T-helper 1 cell (primary cell): ENCODE data around the gene RABGAP1L.
"Not testable (repeated sequence)": the region's sequence is repeated elsewhere in the genome, so short reads cannot be mapped to it uniquely, and the experiment has no call there.

Experiments
- DNase-seq, 5 donors: peaks; one replicate each; pipeline ENCODE4 v3.0.0-alpha.2; 2012 to 2020

The RABGAP1L gene

DNA sequence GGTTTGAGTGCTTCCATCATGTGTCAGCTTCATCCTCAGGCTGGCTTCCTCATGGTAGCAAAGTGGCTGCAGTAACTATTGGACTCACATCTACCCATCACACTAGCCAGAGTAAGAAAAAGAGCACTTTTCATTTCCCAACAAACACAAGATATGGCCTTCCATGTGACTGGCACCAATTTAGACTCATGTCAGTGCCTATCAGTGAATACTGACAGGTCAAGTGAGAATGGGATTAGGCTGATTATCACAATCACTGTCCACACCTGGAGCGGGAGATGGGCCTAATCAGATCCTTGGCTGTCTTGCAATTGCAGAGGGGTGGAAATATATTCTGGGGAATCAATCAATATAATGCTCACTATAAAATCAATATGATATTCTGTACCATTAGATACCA is 2.9 kb upstream of the RABGAP1L start:
- no peak for DNase-seq

DNA sequence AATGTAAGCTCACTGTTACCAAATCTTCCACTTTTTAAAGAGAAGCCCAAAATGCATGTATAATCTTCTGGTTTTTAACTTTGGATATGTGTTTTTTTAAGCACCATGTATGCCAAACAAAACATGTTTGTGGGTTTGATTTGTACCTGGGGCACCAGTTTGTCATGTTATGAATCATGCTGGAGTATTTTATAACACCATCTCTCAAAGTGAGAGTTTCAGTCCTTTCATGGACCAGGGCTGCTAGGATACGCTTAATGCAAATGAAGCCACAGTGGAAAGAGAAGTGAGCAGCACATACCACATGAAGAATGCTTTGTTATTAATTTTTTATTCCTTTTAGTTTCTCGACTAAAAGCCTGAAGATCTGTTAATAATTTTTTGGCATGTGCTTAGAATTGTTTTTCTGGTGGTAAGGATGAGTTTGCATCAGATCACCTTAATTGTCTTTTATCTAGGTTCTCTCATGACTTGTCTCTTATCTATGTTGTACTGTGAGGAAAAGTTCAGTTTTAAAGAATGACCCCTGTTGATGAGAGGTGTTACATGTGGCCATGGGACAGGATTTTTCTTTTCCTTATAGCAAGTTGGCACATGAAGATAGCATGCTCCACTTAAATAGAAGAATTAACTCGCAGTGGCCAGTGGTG is 2.0 kb upstream of the RABGAP1L start:
- DNase-seq: peak in 1 of 5 donors; percentile 83

DNA sequence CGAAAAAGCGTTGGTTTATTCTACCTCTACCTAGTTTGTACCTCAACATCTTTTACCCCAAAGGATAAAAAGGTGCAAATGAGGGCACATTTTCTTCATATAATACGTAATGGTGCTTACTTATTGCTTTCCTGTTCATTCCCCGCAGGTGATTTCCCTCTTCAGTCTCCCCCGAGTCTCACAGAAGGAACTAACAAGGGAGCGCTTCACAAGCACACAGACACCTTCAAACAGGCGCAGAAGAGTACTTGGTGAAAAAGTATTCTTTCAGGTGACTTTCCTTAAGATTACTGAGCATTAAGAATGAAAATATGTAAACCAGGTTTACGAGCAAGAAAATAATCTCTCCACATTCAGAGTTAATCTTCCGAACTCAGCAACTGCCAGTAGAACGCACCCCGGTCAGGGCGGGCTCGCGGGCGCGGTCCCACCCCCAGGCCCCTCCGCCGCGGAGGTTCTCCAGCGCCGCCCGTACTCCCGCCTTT is 511 bp upstream of the RABGAP1L start:
- DNase-seq: peak in 2 of 5 donors; percentile 25 to 37

DNA sequence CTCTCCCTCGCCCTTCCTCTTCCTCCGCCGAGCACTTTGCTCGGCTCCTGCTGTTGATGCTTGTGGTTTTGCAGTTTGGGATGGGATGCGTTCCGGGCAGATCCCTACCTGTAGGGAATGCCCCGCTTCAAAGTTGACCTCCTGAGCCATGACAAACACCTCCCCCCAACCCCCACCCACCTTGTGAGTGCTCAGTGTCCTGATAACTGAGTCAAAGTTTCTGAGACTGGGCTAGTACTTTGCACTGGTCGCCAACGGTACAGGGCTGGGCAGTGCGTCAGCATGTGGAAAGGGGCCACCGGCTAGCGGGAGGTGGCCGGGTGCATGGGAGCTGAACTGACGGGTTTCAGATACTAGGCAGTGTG is 771 bp downstream of the RABGAP1L start:
- DNase-seq: peak in 2 of 5 donors; percentile 7 to 13

DNA sequence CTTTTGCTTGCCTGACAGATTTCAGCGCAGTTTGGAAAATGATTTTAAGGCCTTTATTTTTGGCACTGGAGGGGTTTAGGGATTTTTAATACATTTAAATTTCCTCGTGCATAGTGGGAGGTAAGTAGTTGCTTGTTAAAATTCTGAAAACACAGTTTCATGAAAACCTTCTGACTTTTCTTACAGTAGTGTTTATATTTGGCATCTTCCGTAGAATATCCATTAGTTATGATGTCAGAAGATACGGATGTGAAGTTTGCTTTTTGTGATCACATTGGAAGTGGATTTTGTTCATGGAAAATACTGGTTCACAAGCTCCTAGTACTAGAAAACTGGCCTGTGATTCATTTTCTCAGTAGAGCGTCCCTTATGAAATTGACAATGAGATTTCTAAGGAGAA is 1.3 kb downstream of the RABGAP1L start:
- DNase-seq: no peak

DNA sequence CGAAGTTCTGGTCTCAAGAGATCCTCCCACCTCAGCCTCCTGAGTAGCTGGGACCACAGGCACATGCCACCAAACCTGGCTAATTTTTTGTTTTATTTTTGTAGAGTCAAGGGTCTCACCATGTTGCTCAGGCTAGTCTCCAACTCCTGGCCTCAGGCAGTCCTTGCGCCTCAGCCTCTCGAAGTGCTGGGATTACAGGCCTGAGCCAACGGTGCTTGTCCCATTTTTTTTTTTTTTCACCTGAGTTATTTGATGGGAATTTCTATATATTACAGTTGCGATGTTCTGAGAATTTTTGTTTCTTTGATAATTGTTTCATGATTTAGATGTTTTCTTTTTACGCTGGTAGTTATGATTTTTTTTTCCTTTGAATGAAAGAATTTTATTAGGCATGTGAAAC is 2.5 kb downstream of the RABGAP1L start:
- no peak for DNase-seq

DNA sequence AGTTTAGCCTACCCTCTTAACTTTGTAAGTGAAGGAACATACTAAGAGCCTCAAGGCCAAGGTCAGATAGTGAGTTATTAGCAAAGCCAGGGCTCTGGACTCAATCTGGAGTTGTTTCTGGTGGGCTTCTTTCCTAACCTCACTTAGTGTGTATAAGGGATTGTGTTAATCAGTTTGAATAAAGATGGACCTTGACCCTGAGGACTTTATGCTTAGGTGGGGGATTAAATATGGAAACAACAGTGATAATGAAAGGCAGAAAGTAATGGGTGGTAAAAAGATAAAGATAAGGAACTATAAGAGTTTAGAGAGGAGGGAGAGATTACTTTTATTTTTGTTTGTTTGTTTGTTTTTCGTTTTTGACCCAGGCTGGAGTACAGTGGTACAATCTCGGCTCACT is 5.5 kb downstream of the RABGAP1L start:
- no peak for DNase-seq

DNA sequence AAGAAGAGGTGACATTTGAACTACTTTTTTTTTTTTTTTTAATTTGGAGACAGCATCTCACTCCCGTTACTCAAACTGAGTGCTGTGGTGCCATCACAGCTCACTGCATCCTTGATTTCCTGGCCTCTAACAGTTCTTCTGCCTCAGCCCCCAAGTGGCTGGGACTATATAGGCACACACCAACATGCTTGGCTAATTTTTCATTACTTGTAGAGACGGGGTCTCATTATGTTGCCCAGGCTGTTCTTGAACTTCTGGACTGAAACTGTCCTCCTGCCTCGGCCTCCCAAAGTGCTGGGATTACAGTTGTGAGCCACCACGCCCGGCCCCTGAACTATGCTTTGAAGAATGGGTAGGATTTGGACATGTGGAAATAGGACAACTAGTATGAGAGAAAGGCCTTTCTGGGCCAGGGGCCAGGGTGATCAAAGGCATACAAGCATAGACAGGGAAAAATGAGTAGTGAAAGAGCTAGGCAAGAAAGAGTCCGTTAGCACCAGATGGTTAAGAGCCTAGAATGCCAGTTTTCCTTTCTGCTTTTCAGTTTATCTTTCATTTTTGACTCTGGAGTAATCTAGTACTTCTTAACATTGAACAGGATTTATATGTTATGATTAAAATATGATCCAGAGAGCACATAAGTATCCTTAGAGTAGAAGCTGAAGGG is 6.3 kb downstream of the RABGAP1L start:
- no peak for DNase-seq

DNA sequence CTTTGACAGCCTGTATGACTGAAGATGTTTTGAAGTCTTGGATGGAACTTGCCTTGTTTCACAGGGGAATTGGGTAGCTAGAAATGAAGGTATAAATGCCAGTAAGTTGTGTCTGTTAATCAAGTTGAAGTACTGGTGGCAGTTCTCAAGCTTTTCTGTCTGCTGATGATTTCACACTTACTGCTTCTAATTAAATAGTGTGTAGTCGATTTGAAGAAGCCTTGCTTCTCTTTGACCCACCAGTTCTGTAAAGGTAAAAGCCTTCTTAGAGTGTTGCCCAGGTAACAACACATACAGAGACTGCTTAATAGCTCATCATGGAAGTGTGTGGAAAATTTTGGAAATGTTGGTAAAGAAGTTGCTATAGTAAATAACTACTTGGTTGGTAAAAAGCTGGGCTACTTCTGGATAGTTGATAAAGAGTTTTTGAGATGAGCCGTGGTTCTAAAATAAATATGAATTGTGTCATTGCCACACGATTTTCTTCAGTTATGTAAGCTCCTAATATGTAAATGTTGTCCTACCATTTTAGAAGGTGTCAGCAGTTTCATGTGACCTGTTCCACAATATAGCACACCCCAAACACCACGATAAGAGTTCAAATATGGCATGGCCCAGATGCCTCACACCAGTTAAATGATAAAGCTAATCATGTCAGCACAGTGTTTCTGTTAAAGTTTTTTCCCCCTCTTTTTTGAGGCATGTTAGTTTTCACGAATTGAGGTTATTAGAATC is 7.4 kb downstream of the RABGAP1L start:
- DNase-seq: no peak

DNA sequence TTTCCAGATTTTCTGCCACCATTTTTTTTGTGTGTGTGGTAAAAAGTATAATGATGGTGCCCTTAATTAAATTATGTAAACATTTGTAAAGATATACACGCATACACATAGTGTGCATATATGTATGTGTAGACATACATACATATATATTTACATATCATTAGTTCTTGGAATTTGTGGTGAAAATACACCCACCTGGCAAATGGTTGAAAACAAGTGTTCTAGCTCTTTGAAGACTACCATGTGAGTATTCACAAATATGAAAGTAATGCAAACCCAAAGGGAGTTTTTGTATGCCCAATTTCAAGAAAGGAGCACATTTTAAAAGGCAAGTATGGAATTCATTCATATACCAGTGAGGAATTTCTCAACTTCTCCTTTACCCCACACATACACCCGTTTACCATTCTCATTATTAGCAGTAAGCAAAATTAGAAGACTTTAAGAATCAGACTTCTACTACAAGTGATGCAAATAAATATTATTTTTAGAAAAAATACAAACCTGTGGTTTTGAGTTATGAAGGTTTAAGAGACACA is 8.0 kb downstream of the RABGAP1L start:
- DNase-seq: no peak

DNA sequence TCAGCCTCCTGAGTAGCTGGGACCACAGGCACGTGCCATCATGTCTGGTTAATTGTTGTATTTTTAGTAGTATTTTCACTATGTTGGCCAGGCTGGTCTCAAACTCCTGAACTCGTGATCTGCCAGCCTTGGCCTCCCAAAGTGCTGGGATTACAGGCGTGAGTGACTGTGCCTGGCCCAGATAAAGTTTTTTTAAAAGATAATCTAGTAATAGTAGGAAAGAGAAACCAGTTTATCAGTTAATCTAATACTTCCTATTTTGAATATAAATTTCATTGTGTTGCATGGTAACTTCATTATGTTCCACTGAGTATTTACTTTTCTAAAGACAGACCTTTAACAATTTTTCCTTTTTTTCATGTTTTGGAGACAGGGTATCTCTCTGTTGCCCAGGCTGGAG is 10.0 kb downstream of the RABGAP1L start:
- DNase-seq: no peak

DNA sequence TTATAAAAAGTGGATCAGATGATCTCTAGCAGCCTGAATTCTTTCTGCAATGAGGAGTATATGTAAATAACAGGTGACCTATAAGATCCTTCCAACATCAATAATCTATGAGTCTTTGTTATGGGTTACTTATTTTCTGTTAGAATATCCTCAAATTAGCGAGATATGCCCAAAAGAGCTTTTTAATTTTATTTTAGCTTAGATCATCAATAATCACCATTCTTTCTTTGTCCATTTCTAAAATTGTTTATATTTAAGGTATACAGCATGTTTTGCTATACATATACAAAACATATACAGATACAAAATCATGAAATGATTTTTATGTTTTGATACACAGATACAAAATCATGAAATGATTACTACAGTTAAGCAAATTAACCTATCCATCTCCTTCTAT is 11.8 kb downstream of the RABGAP1L start:
- DNase-seq: no peak

DNA sequence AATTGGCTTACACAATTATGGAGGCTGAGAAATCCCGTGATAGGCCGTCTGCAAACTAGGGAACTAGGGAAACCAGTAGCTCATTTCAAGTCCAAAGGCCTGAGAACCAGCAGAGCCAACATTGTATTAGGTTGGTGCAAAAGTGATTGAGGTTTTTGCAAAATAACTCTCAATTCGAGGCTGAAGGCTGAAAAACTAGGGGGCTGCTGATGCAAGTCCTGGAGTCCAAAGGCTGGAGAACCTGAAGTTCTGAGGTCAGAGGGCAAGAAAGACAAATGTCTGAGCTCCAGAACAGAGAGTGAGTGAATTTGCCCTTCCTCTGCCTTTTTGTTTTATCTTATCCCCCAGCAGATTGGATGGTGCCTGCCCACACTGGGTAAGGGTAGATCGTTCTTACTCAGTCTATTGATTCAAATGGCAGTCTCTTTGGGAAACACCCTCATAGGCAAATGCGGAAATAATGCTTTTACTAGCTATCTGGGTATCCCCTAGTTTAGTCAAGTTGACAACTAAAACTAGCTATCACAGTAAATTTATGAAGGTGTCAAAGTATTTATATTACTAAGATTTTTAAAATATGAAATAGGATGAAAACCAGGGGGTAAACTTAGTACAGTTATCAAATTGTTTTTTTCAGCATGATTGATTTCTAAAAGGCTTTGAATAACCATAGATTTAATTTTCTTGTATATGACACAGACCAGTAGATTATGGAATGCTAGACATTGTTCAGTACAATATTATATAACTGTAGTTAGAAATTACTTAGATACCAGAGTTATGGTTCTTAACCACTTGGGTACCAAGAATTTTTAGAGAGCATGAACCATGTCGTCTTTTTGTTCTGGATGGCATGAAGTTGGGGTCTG is 15.4 kb downstream of the RABGAP1L start:
- DNase-seq: peak in 1 of 5 donors; percentile 36

DNA sequence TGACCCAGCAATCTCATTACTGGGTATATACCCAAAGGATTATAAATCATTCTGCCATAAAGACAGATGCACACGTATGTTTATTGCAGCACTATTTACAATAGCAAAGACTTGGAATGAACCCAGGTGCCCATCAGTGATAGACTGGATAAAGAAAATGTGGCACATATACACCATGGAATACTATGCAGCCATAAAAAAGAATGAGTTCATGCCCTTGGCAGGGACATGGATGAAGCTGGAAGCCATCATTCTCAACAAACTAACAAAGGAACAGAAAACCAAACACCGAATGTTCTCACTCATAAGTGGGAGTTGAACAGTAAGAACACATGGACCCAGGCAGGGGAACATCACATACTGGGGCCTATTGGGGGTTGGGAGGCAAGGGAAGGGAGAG is 19.1 kb downstream of the RABGAP1L start:
- not testable (repeated sequence) for DNase-seq

DNA sequence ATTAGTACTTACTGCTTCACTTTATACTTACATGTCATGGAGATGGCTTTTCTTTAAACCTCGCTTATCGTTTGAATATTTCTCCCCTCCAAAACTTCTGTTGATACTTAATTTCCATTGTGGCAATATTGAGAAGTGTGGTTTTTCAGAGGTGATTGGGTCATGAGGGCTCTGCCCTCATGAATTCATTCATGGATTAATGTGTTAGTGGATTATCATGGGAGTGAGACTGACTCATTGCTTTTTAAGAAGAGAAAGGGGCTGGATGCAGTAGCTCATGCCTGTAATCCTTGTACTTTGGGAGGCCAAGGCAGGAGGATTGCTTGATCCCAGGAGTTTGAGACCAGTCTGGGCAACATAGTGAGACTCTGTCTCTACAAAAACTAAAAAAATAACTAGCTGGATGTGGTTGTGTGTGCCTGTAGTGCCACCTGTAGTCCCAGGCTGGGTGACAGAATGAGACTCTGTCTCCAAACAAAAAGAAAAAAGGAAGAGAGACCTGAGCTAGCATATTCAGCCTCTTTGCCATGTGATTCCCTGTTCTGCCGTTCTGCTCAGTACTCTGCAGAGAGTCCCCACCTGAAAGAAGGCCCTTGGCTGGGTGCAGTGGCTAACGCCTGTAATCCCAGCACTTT is 30.2 kb downstream of the RABGAP1L start:
- DNase-seq: no peak

DNA sequence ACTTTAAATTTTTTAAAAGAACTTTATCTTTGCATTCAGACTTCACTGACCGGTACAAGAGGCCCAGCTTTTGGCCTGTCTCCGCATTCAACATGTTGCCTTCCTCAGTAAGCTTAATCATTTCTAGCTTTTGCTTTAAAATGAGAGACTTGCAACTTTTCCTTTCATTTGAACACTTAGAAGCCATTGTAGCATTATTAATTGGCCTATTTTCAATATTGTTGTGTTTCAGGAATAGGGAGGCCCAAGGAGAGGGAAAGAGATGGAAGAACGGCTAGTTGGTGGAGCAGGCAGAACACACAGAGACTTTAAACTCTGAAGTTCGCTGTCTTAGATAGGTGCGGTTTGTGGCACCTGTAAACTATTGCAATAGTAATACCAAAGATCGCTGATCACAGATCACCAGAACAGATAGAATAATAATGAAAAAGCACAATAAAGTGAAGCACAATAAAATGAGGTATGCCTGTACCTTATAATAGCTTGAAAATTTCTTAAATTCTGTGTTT is 31.4 kb downstream of the RABGAP1L start:
- DNase-seq: no peak

DNA sequence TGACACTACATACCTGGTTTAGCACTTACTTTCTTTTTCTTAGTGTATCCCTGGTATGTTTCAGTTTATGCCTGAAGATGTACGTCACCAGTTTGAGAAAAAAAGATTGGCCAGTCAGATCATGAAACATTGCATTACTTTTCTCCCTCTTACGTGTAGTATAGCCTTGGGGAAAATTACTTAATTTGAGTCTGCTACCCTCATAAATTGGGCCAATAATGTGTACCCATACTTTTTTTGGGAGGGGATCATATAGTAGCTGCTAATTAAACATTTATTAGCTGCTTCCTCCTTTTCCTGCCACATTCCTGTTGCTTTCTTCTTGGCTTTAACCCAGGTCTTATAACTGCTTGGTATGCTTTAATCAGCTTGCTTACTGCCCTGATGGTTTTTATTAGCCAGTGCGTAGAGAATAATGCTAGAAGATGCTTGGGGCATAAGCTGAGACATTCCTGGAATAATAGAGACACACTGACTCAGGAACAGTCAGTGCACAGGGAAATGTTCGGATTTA is 32.1 kb downstream of the RABGAP1L start:
- DNase-seq: peak in 1 of 5 donors; percentile 14

DNA sequence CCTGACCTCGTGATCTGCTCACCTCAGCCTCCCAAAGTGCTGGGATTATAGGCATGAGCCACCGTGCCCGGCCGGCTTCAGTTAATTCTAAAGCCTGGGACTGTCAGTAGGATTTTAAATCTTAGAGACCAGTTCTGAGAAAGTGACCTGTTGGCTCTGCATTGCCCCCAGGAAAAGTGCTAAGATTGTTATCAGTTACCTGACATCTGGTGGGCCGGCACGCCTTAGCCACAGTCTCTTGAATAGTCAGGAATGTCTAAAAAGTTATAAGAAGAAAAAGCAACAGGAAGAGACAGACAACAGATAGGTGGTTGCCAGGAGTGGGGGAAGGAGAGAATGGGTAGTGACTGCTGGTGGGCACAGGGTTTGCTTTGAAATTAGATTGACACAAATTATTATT is 35.1 kb downstream of the RABGAP1L start:
- no peak for DNase-seq

DNA sequence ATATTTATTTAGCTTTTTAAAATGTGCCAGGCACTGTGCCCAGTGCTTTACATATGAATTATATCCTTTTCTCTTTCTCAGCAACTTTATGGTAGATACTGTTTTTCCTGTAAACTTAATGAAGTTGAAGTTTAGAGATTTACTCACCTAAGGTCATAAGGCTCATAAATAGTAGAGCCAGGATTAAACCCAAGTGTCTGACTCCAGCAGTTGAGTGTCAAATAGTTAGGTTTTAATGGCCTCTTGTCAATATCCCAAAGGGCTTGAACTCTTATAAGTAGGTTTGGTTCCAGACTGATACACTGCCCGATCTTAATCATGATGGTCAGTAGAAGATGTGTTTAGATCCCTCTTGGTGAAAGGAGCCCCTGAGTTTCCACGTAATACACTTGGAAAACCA is 37.8 kb downstream of the RABGAP1L start:
- no peak for DNase-seq

DNA sequence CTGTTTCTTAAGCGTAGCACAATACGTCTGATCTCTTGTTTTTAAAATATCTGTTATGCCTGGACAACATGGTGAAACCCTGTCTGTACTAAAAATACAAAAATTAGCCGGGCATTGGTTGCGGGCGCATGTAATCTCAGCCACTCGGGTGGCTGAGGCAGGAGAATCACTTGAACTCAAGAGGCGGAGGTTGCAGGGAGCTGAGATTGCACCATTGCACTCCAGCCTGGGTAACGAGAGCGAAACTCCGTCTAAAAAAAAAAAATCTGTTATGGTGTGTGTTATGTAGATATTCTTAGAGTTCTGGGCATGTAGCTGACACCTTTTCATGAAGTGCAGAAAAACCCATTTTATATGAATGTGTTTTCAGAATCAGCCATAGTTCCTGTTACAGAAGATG is 38.2 kb downstream of the RABGAP1L start:
- no peak for DNase-seq

DNA sequence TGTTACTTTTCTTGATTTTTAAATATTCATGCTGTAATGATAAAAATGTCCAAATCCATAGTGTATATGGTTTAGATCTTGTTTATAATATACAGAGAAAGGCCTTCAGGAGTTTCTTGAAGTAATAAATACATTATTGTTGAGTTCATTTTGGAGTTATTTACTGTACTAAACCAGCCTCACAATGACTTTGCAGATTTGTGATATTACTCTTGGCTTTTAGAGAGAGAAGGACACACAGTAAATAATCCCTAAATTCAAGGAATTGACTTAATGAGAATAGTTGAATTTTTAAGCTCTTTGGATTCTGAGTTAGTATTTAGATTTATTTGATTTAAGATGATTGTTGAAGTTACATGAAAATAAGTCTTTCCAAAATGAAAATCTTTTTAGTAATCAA is 38.9 kb downstream of the RABGAP1L start:
- DNase-seq: no peak

DNA sequence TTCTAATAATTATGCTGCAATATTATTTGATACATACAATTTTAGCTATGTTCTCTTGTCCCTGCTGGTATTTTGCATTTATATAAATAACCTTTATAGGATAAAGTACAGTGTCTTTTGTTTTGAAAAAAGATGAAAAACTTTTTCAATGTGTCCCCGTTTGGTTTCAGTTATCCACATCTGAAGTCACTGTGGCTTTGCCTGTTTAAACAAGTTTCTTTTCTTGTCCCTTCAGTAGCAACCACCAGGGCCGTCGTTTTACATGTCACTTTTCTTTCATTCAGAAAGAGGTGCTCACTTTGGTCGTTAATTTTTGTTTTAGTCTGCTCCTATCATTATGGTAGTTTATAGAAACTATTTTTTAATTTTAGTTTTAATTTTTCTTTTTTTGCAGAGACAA is 41.4 kb downstream of the RABGAP1L start:
- DNase-seq: no peak
